ENCODE results near the gene DNM3.

The DNM3 gene

GRCh38 chr1:171988243-171988885 is 147.1 kb downstream of the DNM3 start:
- CTCF ChIA-PET = interaction anchor here (0.5 to 14.1 kb wide), 8 partner anchors 15 to 440 kb away, joined by 3 to 378 read pairs (median 4); no protein-coding TSS in a partner anchor
- H3K36me3 ChIP-seq (ENCODE audit: control insufficient read depth in 2 of 2, insufficient read depth in 1 of 2, low read length in 2 of 2) = no peaks in the 10 kb centered on the region
- TF ChIP-seq ZBTB20 (tag by site-specific recombination; IDR thresholded peaks at IDR 0.05) (no peak), ZNF792 (tag by site-specific recombination; IDR thresholded peaks at IDR 0.05) (no peak)
- TF ChIP-seq, protein P1, sequence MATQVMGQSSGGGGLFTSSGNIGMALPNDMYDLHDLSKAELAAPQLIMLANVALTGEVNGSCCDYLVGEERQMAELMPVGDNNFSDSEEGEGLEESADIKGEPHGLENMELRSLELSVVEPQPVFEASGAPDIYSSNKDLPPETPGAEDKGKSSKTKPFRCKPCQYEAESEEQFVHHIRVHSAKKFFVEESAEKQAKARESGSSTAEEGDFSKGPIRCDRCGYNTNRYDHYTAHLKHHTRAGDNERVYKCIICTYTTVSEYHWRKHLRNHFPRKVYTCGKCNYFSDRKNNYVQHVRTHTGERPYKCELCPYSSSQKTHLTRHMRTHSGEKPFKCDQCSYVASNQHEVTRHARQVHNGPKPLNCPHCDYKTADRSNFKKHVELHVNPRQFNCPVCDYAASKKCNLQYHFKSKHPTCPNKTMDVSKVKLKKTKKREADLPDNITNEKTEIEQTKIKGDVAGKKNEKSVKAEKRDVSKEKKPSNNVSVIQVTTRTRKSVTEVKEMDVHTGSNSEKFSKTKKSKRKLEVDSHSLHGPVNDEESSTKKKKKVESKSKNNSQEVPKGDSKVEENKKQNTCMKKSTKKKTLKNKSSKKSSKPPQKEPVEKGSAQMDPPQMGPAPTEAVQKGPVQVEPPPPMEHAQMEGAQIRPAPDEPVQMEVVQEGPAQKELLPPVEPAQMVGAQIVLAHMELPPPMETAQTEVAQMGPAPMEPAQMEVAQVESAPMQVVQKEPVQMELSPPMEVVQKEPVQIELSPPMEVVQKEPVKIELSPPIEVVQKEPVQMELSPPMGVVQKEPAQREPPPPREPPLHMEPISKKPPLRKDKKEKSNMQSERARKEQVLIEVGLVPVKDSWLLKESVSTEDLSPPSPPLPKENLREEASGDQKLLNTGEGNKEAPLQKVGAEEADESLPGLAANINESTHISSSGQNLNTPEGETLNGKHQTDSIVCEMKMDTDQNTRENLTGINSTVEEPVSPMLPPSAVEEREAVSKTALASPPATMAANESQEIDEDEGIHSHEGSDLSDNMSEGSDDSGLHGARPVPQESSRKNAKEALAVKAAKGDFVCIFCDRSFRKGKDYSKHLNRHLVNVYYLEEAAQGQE (tag by site-specific recombination; IDR thresholded peaks at IDR 0.05) = no peak
- H3K4me3 ChIP-seq (ENCODE audit: low read depth, low read length) = no peak overlapping the region
- no peaks in the 10 kb centered on the region for H3K9me3 ChIP-seq (ENCODE audit: control insufficient read depth, insufficient read depth, low read depth, low read length)
- POLR2A ChIA-PET = no interaction called here
- H3K4me1 ChIP-seq (ENCODE audit: control insufficient read depth, insufficient read depth, low read length) = no peaks in the 10 kb centered on the region
- no peak overlapping the region for H3K27ac ChIP-seq (ENCODE audit: extremely low read depth, low read depth, low read length)

DNA sequence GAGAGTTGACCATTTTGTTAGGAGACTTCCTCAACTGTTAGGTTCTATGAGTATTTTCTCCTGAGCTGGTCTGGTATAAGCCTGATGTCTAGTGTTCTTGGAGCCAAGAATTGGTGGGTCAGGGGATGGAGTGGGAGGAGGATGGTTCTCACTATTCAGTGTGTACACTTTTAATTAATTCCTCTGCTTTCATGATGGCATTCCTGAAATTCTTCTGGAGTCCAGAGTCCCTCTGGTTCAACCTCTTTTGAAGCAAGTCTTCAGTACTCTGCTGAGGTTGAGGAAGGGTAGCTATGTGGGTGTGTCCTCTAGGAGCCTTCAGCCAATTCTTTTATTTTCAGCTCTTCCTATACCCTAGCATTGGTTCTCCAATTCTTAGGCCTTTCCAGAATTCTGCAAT is 149.1 kb downstream of the DNM3 start:
- Histone ChIP-seq H3K4me1 (ENCODE audit: control insufficient read depth, insufficient read depth, low read length) (no peaks in the 10 kb centered on the region), H3K36me3 (ENCODE audit: control insufficient read depth in 2 of 2, insufficient read depth in 1 of 2, low read length in 2 of 2) (no peaks in the 10 kb centered on the region), H3K27ac (ENCODE audit: extremely low read depth, low read depth, low read length) (no peak overlapping the region), H3K9me3 (ENCODE audit: control insufficient read depth, insufficient read depth, low read depth, low read length) (no peaks in the 10 kb centered on the region), H3K4me3 (ENCODE audit: low read depth, low read length) (no peak overlapping the region)
- CTCF ChIA-PET = interaction anchor here (0.5 to 2.1 kb wide), 7 partner anchors 10 to 397 kb away, joined by 3 to 12 read pairs (median 3); no protein-coding TSS in a partner anchor
- POLR2A ChIA-PET = no interaction called here
- TF ChIP-seq ZNF239 (tag by site-specific recombination; IDR thresholded peaks at IDR 0.05) = no peak
- TF ChIP-seq ZXDB (tag by site-specific recombination; IDR thresholded peaks at IDR 0.05) = no peak
- TF ChIP-seq, protein P2, sequence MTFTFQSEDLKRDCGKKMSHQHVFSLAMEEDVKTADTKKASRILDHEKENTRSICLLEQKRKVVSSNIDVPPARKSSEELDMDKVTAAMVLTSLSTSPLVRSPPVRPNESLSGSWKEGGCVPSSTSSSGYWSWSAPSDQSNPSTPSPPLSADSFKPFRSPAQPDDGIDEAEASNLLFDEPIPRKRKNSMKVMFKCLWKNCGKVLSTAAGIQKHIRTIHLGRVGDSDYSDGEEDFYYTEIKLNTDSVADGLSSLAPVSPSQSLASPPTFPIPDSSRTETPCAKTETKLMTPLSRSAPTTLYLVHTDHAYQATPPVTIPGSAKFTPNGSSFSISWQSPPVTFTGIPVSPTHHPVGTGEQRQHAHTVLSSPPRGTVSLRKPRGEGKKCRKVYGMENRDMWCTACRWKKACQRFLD (tag by site-specific recombination; IDR thresholded peaks at IDR 0.05) = no peak
- TF ChIP-seq ZNF223 (tag by site-specific recombination; IDR thresholded peaks at IDR 0.05) = no peak
- no peak for TF ChIP-seq ZNF121 (tag by site-specific recombination; IDR thresholded peaks at IDR 0.05)
- TF ChIP-seq MEIS1 (CRISPR knock-in tag; IDR thresholded peaks at IDR 0.05; ENCODE audit: borderline replicate concordance) = no peak
- TF ChIP-seq ZBTB48 (tag by site-specific recombination; IDR thresholded peaks at IDR 0.05) = no peak
- no peak for TF ChIP-seq ZNF138 (tag by site-specific recombination; IDR thresholded peaks at IDR 0.05; ENCODE audit: borderline replicate concordance)
- TF ChIP-seq, protein P3, sequence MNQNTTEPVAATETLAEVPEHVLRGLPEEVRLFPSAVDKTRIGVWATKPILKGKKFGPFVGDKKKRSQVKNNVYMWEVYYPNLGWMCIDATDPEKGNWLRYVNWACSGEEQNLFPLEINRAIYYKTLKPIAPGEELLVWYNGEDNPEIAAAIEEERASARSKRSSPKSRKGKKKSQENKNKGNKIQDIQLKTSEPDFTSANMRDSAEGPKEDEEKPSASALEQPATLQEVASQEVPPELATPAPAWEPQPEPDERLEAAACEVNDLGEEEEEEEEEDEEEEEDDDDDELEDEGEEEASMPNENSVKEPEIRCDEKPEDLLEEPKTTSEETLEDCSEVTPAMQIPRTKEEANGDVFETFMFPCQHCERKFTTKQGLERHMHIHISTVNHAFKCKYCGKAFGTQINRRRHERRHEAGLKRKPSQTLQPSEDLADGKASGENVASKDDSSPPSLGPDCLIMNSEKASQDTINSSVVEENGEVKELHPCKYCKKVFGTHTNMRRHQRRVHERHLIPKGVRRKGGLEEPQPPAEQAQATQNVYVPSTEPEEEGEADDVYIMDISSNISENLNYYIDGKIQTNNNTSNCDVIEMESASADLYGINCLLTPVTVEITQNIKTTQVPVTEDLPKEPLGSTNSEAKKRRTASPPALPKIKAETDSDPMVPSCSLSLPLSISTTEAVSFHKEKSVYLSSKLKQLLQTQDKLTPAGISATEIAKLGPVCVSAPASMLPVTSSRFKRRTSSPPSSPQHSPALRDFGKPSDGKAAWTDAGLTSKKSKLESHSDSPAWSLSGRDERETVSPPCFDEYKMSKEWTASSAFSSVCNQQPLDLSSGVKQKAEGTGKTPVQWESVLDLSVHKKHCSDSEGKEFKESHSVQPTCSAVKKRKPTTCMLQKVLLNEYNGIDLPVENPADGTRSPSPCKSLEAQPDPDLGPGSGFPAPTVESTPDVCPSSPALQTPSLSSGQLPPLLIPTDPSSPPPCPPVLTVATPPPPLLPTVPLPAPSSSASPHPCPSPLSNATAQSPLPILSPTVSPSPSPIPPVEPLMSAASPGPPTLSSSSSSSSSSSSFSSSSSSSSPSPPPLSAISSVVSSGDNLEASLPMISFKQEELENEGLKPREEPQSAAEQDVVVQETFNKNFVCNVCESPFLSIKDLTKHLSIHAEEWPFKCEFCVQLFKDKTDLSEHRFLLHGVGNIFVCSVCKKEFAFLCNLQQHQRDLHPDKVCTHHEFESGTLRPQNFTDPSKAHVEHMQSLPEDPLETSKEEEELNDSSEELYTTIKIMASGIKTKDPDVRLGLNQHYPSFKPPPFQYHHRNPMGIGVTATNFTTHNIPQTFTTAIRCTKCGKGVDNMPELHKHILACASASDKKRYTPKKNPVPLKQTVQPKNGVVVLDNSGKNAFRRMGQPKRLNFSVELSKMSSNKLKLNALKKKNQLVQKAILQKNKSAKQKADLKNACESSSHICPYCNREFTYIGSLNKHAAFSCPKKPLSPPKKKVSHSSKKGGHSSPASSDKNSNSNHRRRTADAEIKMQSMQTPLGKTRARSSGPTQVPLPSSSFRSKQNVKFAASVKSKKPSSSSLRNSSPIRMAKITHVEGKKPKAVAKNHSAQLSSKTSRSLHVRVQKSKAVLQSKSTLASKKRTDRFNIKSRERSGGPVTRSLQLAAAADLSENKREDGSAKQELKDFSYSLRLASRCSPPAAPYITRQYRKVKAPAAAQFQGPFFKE (tag by site-specific recombination; IDR thresholded peaks at IDR 0.05; ENCODE audit: borderline replicate concordance) = no peak
- TF ChIP-seq ZNF530 (tag by site-specific recombination; IDR thresholded peaks at IDR 0.05; ENCODE audit: low read depth) = no peak
- no peak for TF ChIP-seq ZNF560 (tag by site-specific recombination; IDR thresholded peaks at IDR 0.05; ENCODE audit: borderline replicate concordance)
- no peak for TF ChIP-seq ZNF16 (tag by site-specific recombination; IDR thresholded peaks at IDR 0.05; ENCODE audit: low read depth)
- no peak for TF ChIP-seq ZFP69B (tag by site-specific recombination; IDR thresholded peaks at IDR 0.05)
- TF ChIP-seq ZNF639 (tag by site-specific recombination; IDR thresholded peaks at IDR 0.05) = no peak
- TF ChIP-seq ZNF830 (tag by site-specific recombination; IDR thresholded peaks at IDR 0.05; ENCODE audit: low read depth) = no peak
- no peak for TF ChIP-seq BCL6B (tag by site-specific recombination; IDR thresholded peaks at IDR 0.05)
- TF ChIP-seq ZBTB7A (tag by site-specific recombination; IDR thresholded peaks at IDR 0.05; ENCODE audit: low read depth) = no peak
